ENCODE results near the gene PCBP3. TPM values are rescaled to one million over a fixed set of nuclear protein-coding genes. Genes with fewer than 3 reads are reported as not detected.

Gene PCBP3
- total and polyA plus RNA-seq, 2 donors (not counting 3 experiments of a cell fraction or from before 2014, with no cell fraction given) = 0.06 to 1.1 TPM

GRCh38 chr21:45983981-45984551 lies 340.5 kb downstream of the PCBP3 start:
- H3K9me1 ChIP-seq (replicated peaks; ENCODE audit: control insufficient read depth, extremely low read depth, insufficient read depth, low read length) = no peaks in the 10 kb centered on the region
- H3K9me3 ChIP-seq (replicated peaks; ENCODE audit: control insufficient read depth, insufficient read depth, low read length) = no peaks in the 10 kb centered on the region
- ChIA-PET POLR2A (no interaction called here), CTCF (no interaction called here)
- peaks cover 9% of the 10 kb centered on the region for H3K4me1 ChIP-seq (ENCODE audit: control insufficient read depth, extremely low read depth, insufficient read depth, low read length)
- no peak overlapping the region for H3K4me2 ChIP-seq (ENCODE audit: insufficient read depth, low read length)
- DNase-seq (ENCODE audit: low read depth, low spot score) (no peak), FAIRE-seq (no peak)
- no peak for TF ChIP-seq MYC (IDR thresholded peaks at IDR 0.05; ENCODE audit: low read depth, low read length)
- TF ChIP-seq GATA2 (IDR thresholded peaks at IDR 0.05; ENCODE audit: insufficient read depth, insufficient read length, low read depth, low read length) = no peak
- TF ChIP-seq CTCF (IDR thresholded peaks at IDR 0.05; ENCODE audit: extremely low read depth in 1 of 2, insufficient read depth in 1 of 2, low read depth in 1 of 2, low read length in 2 of 2) = no peak
- TF ChIP-seq POLR2AphosphoS5 (IDR thresholded peaks at IDR 0.05; ENCODE audit: insufficient read depth, low read depth, low read length) = no peak
- no peak for TF ChIP-seq POLR2A (IDR thresholded peaks at IDR 0.05; ENCODE audit: low read depth, low read length)
- no peak for TF ChIP-seq JUN (IDR thresholded peaks at IDR 0.05; ENCODE audit: borderline replicate concordance, insufficient read depth, insufficient read length, low read depth)
- no peak for TF ChIP-seq MAX (IDR thresholded peaks at IDR 0.05; ENCODE audit: insufficient read depth, insufficient read length)
- TF ChIP-seq FOS (IDR thresholded peaks at IDR 0.05; ENCODE audit: borderline replicate concordance, insufficient read depth, low read length) = no peak
- no peak for TF ChIP-seq EZH2 (IDR thresholded peaks at IDR 0.05; ENCODE audit: borderline replicate concordance, low read depth, low read length, severe bottlenecking)
- no peaks in the 10 kb centered on the region for H3K79me2 ChIP-seq (ENCODE audit: control insufficient read depth, insufficient read depth, low read length)
- peaks cover 0 to 3% of the 10 kb centered on the region in 2 experiments for H3K27me3 ChIP-seq (ENCODE audit: control insufficient read depth in 2 of 2, insufficient read depth in 2 of 2, low read length in 2 of 2)
- BruUV-seq (replicated peaks) = no TSS peak
- no peaks in the 10 kb centered on the region for H4K20me1 ChIP-seq (replicated peaks; ENCODE audit: control insufficient read depth, extremely low read depth, insufficient read depth, low read length)
- H3K9ac ChIP-seq (replicated peaks; ENCODE audit: extremely low read depth, insufficient read depth, low read length) = no peak overlapping the region
- no peak overlapping the region for H2AFZ ChIP-seq (ENCODE audit: low read depth, low read length)
- intact Hi-C loops (cut with micrococcal nuclease) (no loop called here), dilution Hi-C loops (cut with MboI; ENCODE audit: extremely low pct_ligation_motif_present, low sequenced_read_pairs) (no loop called here)
- H3K27ac ChIP-seq (ENCODE audit: insufficient read depth, low read depth, low read length) = no peak overlapping the region
- H3K4me3 ChIP-seq (replicated peaks in 1 of 3; ENCODE audit: insufficient read depth in 1 of 3, low read depth in 1 of 3, low read length in 3 of 3) = no peak overlapping the region
- no peaks in the 10 kb centered on the region for H3K36me3 ChIP-seq (ENCODE audit: control insufficient read depth in 2 of 2, extremely low read depth in 1 of 2, insufficient read depth in 2 of 2, low read length in 2 of 2)

Measured in endothelial cell of umbilical vein (primary cell).